B cell (primary cell): ENCODE data around the gene ARHGEF37.

ENCODE experiments used
- CTCF ChIP-seq: fragments of 200-600 bp; IDR thresholded peaks from one replicate; pipeline ENCODE4 v1.8.0; 2022; ENCODE audit warnings: antibody characterized with exemption, mild to moderate bottlenecking
- EZH2 ChIP-seq: IDR thresholded peaks from 2 replicates; pipeline ENCODE4 v1.6.1; 2012; ENCODE audit warnings: borderline replicate concordance, low read depth, mild to moderate bottlenecking, moderate library complexity, low read length; ENCODE audit not compliant: insufficient read depth, poor library complexity, severe bottlenecking

- TF ChIP-seq CTCF (no peak), EZH2 (no peak)
Observed at GRCh38 chr5:149598966-149599365, 17.7 kb downstream of the ARHGEF37 start.
